NT2/D1 (cell line): Measurements from ENCODE around the gene AK5.

ENCODE experiments used
- DNase-seq: peaks from one replicate; pipeline ENCODE4 v3.0.0-alpha.2; 2011; ENCODE audit warnings: low read depth, low spot score
- H3K27me3 ChIP-seq: 2 replicates; pipeline ENCODE4 v1.6.0; 2011; ENCODE audit warnings: mild to moderate bottlenecking; ENCODE audit not compliant: insufficient read length, insufficient read depth
- H3K36me3 ChIP-seq: 2 replicates; pipeline ENCODE4 v1.6.1; 2011; ENCODE audit warnings: mild to moderate bottlenecking, low read length, mixed read lengths; ENCODE audit not compliant: insufficient read depth, insufficient read length
- H3K4me1 ChIP-seq: 2 replicates; pipeline ENCODE4 v1.5.1; 2011; ENCODE audit not compliant: insufficient read depth, insufficient read length
- H3K4me3 ChIP-seq: 2 replicates; pipeline ENCODE4 v1.5.1; 2011; ENCODE audit warnings: low read depth; ENCODE audit not compliant: insufficient read length
- H3K9ac ChIP-seq: 2 replicates; pipeline ENCODE4 v1.6.0; 2011; ENCODE audit warnings: low read depth; ENCODE audit not compliant: insufficient read length
- H3K9me3 ChIP-seq: 2 replicates; pipeline ENCODE4 v1.5.1; 2011; ENCODE audit warnings: mild to moderate bottlenecking, low read length; ENCODE audit not compliant: insufficient read depth
- SUZ12 ChIP-seq: IDR thresholded peaks from 2 replicates; pipeline ENCODE4 v1.6.1; 2011; ENCODE audit not compliant: insufficient read length, insufficient read depth; ENCODE audit errors: extremely low read depth
- YY1 ChIP-seq: IDR thresholded peaks from 2 replicates; pipeline ENCODE4 v1.6.1; 2011; ENCODE audit not compliant: insufficient read length, insufficient read depth
- ZNF274 ChIP-seq: IDR thresholded peaks from 2 replicates; pipeline ENCODE4 v1.6.1; 2011; ENCODE audit warnings: mild to moderate bottlenecking, low read depth, low read length

AK5 gene

GRCh38 chr1:77430966-77431690, 149.3 kb downstream of the AK5 start:
- TF ChIP-seq SUZ12 (no peak), ZNF274 (no peak), YY1 (no peak)
- no peak for DNase-seq
- no peak overlapping the region for H3K9ac ChIP-seq
- H3K4me1 ChIP-seq, result no peaks in the 10 kb centered on the region
- H3K27me3 ChIP-seq, result no peaks in the 10 kb centered on the region
- peaks cover 18% of the 10 kb centered on the region for H3K9me3 ChIP-seq
- H3K36me3 ChIP-seq, result no peaks in the 10 kb centered on the region
- H3K4me3 ChIP-seq, result no peak overlapping the region

- no peak for TF ChIP-seq SUZ12
- TF ChIP-seq ZNF274, result no peak
- no peak for TF ChIP-seq YY1
- Histone ChIP-seq H3K4me1 (no peaks in the 10 kb centered on the region), H3K27me3 (no peaks in the 10 kb centered on the region), H3K9me3 (no peaks in the 10 kb centered on the region), H3K36me3 (no peaks in the 10 kb centered on the region), H3K4me3 (no peak overlapping the region), H3K9ac (no peak overlapping the region)
- DNase-seq, result no peak
Measured at GRCh38 chr1:77433934-77434333, 152.1 kb downstream of the AK5 start.

GRCh38 chr1:77434967-77435366, 153.1 kb downstream of the AK5 start:
- H3K4me1 ChIP-seq, result no peaks in the 10 kb centered on the region
- TF ChIP-seq SUZ12, result no peak
- no peak for TF ChIP-seq ZNF274
- TF ChIP-seq YY1, result no peak
- H3K27me3 ChIP-seq, result no peaks in the 10 kb centered on the region
- DNase-seq, result no peak
- H3K9ac ChIP-seq, result no peak overlapping the region
- no peaks in the 10 kb centered on the region for H3K36me3 ChIP-seq
- no peaks in the 10 kb centered on the region for H3K9me3 ChIP-seq
- no peak overlapping the region for H3K4me3 ChIP-seq

GRCh38 chr1:77438236-77438913, 156.6 kb downstream of the AK5 start:
- no peaks in the 10 kb centered on the region for H3K4me1 ChIP-seq
- no peaks in the 10 kb centered on the region for H3K27me3 ChIP-seq
- DNase-seq, result no peak
- H3K36me3 ChIP-seq, result no peaks in the 10 kb centered on the region
- no peak for TF ChIP-seq SUZ12
- TF ChIP-seq YY1, result no peak
- no peak for TF ChIP-seq ZNF274
- H3K9me3 ChIP-seq, result no peaks in the 10 kb centered on the region
- H3K9ac ChIP-seq, result no peak overlapping the region
- H3K4me3 ChIP-seq, result no peak overlapping the region

GRCh38 chr1:77446841-77447555, 165.2 kb downstream of the AK5 start:
- no peaks in the 10 kb centered on the region for H3K27me3 ChIP-seq
- no peak for TF ChIP-seq YY1
- TF ChIP-seq SUZ12, result no peak
- no peak for TF ChIP-seq ZNF274
- H3K9me3 ChIP-seq, result no peaks in the 10 kb centered on the region
- no peaks in the 10 kb centered on the region for H3K36me3 ChIP-seq
- H3K9ac ChIP-seq, result no peak overlapping the region
- no peak overlapping the region for H3K4me3 ChIP-seq
- DNase-seq, result no peak
- H3K4me1 ChIP-seq, result no peaks in the 10 kb centered on the region

- H3K9ac ChIP-seq, result no peak overlapping the region
- DNase-seq, result no peak
- no peaks in the 10 kb centered on the region for H3K36me3 ChIP-seq
- no peaks in the 10 kb centered on the region for H3K9me3 ChIP-seq
- no peaks in the 10 kb centered on the region for H3K4me1 ChIP-seq
- H3K27me3 ChIP-seq, result no peaks in the 10 kb centered on the region
- TF ChIP-seq YY1, result no peak
- no peak for TF ChIP-seq SUZ12
- no peak for TF ChIP-seq ZNF274
- H3K4me3 ChIP-seq, result no peak overlapping the region
Measured at GRCh38 chr1:77447669-77448068, 165.8 kb downstream of the AK5 start.

GRCh38 chr1:77459881-77460280, 178.1 kb downstream of the AK5 start:
- Histone ChIP-seq H3K9me3 (no peaks in the 10 kb centered on the region), H3K9ac (no peak overlapping the region), H3K4me3 (no peak overlapping the region), H3K27me3 (no peaks in the 10 kb centered on the region), H3K4me1 (no peaks in the 10 kb centered on the region), H3K36me3 (no peaks in the 10 kb centered on the region)
- no peak for TF ChIP-seq ZNF274
- no peak for TF ChIP-seq YY1
- TF ChIP-seq SUZ12, result no peak
- no peak for DNase-seq

GRCh38 chr1:77461691-77462090, 179.9 kb downstream of the AK5 start:
- Histone ChIP-seq H3K9ac (no peak overlapping the region), H3K4me3 (no peak overlapping the region), H3K4me1 (no peaks in the 10 kb centered on the region), H3K9me3 (no peaks in the 10 kb centered on the region), H3K36me3 (no peaks in the 10 kb centered on the region), H3K27me3 (no peaks in the 10 kb centered on the region)
- no peak for DNase-seq
- no peak for TF ChIP-seq ZNF274
- TF ChIP-seq SUZ12, result no peak
- TF ChIP-seq YY1, result no peak
